Adrenal gland (tissue), 12 donors: ENCODE measurements around the gene ZNF618. TPM values are rescaled to one million over a fixed set of nuclear protein-coding genes. Genes with fewer than 3 reads are reported as not detected.

Experiments used
- DNase-seq, 7 donors: peaks; one replicate each; pipeline ENCODE4 v3.0.0-alpha.2; 2019 to 2020
- H3K27ac ChIP-seq, 5 donors: fragments of 200-600 bp; sonication (generic) in 4 of 5; 1 replicate in 3 of 5; 2 replicates in 2 of 5; pipeline versions ENCODE4 v1.5.1 to v1.8.0; 2016 to 2020; ENCODE audit warnings: mild to moderate bottlenecking in 1 of 5
- H3K27me3 ChIP-seq: fragments of 200-600 bp; 2 replicates; pipeline ENCODE4 v1.8.0; 2021
- H3K36me3 ChIP-seq, 2 donors: fragments of 200-600 bp; replicated peaks in 1 of 2; 1 replicate in 1 of 2; 2 replicates in 1 of 2; pipeline versions ENCODE4 v1.5.1 to v1.8.0; 2018 to 2022
- H3K4me1 ChIP-seq, 2 donors: fragments of 200-600 bp; replicated peaks in 1 of 2; 1 replicate in 1 of 2; 2 replicates in 1 of 2; pipeline versions ENCODE4 v1.5.1 to v1.8.0; 2018 to 2021
- H3K4me3 ChIP-seq, 4 donors: fragments of 200-600 bp; sonication (generic) in 3 of 4; one replicate each; pipeline ENCODE4 v1.5.1; 2016 to 2018
- H3K9me3 ChIP-seq, 3 donors: fragments of 200-600 bp; sonication (generic) in 1 of 3; replicated peaks in 1 of 3; 1 replicate in 2 of 3; 2 replicates in 1 of 3; pipeline versions ENCODE4 v1.5.1 to v1.8.0; 2016 to 2021
- POLR2A ChIP-seq, 2 donors: fragments of 450-650 bp; IDR thresholded peaks; one replicate each; pipeline ENCODE4 v1.6.1; 2017; ENCODE audit warnings: antibody characterized with exemption in 2 of 2, mild to moderate bottlenecking in 2 of 2, moderate library complexity in 1 of 2
- WGBS, 4 donors: extraction: QIAGEN DNeasy Blood & Tissue Kit in 2 of 4; methylation state at CpG; one replicate each; pipeline versions ENCODE4 v1.1.5 to v1.1.7; 2013 to 2017; 5-methylcytosine and 5-hydroxymethylcytosine counted together
- intact Hi-C, 2 donors: fragments of 100-400 bp; cut with DNase I; formaldehyde crosslinking; loops; one replicate each; pipeline versions ENCODE4 v1.14.1 to v1.15.0; 2022 to 2023
- polyA plus RNA-seq, 3 donors: library from polyadenylated mRNA; stranded (reverse); fragments of 200-250 nt in 2 of 3; fragments of 350-450 nt in 1 of 3; fragmentation: Illumina TruSeq in 1 of 3; extraction: RNeasy Lipid Tissue Mini Kit (QIAGEN cat#74804) in 1 of 3; gene quantifications; one replicate each; pipeline ENCODE4 v1.2.3, GENCODE V29; 2013 to 2014
- total RNA-seq, 9 donors: library from RNA; depleted of rRNA in 4 of 9; stranded (reverse); fragments of >200 nt in 4 of 9; fragments of 120-200 nt in 1 of 9; fragmentation: NEBNext Ultra II Directional in 1 of 9; extraction: Animal tissue kit (Norgen Biotek cat#: 25700) in 1 of 9; gene quantifications; one replicate each; pipeline versions ENCODE4 v1.1.0 to v1.2.4, GENCODE V29; 2013 to 2023
- TF ChIP-seq, protein P1 (sequence below), 6 experiments: fragments of 450-650 bp in 4 of 6; fragments of 200-600 bp in 2 of 6; sonication (generic) in 1 of 6; IDR thresholded peaks; 1 replicate in 5 of 6; 2 replicates in 1 of 6; pipeline versions ENCODE4 v1.5.1 to v1.8.0; 2016 to 2021; ENCODE audit warnings: antibody characterized with exemption in 6 of 6, mild to moderate bottlenecking in 2 of 6, moderate library complexity in 1 of 6
- donor health status: healthy with polysubstance abuse.
- donor health status: Bipolar disorder and iron deficiency.
- donor health status: DM: yes; HTN: yes; CAD: no.
- donor health status: DM: no; HTN: no; CAD: no.
- donor health status: DM: no; HTN: no; CAD: no.
- donor health status: DM: yes; HTN: yes; CAD: no.

The ZNF618 gene
- total and polyA plus RNA-seq, 12 donors = 4.5 to 21.3 (median 9.9) TPM

DNA sequence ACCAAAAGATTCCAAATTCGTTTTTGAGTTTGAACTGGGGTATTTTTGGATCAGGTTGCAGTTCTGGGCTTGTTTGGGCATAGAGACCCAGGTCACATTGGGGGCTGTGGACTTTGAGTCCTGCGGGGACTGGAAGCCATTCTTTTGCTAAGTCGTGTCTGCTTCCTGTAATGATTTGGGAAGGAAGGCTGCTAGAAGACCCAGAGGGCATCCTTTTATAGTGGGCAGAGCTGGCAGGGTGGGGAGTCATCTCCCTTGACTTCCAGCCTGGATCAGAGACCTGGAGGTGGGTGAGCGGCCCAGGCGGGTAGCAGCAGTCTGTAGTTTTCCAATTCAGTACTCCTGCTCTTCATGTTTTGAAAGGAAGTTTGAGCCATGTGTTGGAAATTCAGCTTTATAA lies 11.3 kb downstream of the ZNF618 start:
- H3K36me3 ChIP-seq = no peaks in the 10 kb centered on the region
- no peak for DNase-seq
- intact Hi-C loops = no loop called here
- peaks cover 22 to 47% of the 10 kb centered on the region in 2 donors for H3K4me1 ChIP-seq
- no peak overlapping the region for H3K4me3 ChIP-seq
- H3K27me3 ChIP-seq = no peaks in the 10 kb centered on the region
- H3K27ac ChIP-seq = peak overlapping the region in 2 of 5 donors; percentile 52 to 60
- no peak for TF ChIP-seq POLR2A (IDR thresholded peaks at IDR 0.05)
- TF ChIP-seq, protein P1, sequence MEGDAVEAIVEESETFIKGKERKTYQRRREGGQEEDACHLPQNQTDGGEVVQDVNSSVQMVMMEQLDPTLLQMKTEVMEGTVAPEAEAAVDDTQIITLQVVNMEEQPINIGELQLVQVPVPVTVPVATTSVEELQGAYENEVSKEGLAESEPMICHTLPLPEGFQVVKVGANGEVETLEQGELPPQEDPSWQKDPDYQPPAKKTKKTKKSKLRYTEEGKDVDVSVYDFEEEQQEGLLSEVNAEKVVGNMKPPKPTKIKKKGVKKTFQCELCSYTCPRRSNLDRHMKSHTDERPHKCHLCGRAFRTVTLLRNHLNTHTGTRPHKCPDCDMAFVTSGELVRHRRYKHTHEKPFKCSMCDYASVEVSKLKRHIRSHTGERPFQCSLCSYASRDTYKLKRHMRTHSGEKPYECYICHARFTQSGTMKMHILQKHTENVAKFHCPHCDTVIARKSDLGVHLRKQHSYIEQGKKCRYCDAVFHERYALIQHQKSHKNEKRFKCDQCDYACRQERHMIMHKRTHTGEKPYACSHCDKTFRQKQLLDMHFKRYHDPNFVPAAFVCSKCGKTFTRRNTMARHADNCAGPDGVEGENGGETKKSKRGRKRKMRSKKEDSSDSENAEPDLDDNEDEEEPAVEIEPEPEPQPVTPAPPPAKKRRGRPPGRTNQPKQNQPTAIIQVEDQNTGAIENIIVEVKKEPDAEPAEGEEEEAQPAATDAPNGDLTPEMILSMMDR (IDR thresholded peaks at IDR 0.05) = no peak
- peaks cover 0 to 7% (median 0%) of the 10 kb centered on the region in 3 donors for H3K9me3 ChIP-seq
- 69 to 76% (median 70%) methylated on average over 5 of the region's 5 CpGs for WGBS, 4 donors

DNA sequence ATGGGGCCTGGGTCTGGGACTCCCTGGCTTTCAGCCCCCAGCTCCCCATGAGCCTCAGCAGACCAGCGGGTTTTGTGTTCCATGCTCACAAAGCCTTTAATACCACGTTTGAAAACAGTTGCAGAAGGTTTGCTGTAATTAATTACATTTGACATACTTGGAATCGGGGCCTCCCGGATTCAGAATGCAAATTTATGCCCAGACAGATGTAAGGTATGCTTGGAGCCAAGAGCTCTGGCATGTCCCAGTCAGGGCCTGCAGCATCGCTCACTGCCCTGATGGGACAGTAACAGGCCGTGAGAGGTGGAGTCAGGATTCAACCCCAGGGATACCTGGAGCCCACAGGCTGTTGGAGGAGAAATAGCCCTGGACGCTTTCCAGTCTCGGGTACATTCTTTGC lies 12.2 kb downstream of the ZNF618 start:
- H3K36me3 ChIP-seq = no peaks in the 10 kb centered on the region
- intact Hi-C loops = no loop called here
- peaks cover 0 to 7% (median 0%) of the 10 kb centered on the region in 3 donors for H3K9me3 ChIP-seq
- TF ChIP-seq, protein P1 (IDR thresholded peaks at IDR 0.05) = no peak
- no peak for TF ChIP-seq POLR2A (IDR thresholded peaks at IDR 0.05)
- H3K4me1 ChIP-seq = peaks cover 22 to 47% of the 10 kb centered on the region in 2 donors
- H3K27me3 ChIP-seq = no peaks in the 10 kb centered on the region
- DNase-seq = peak in 1 of 7 donors; percentile 40
- H3K4me3 ChIP-seq = no peak overlapping the region
- peak overlapping the region in 2 of 5 donors; percentile 27 to 34 for H3K27ac ChIP-seq
- 65 to 75% (median 66%) methylated on average over 8 of the region's 8 CpGs for WGBS, 4 donors

DNA sequence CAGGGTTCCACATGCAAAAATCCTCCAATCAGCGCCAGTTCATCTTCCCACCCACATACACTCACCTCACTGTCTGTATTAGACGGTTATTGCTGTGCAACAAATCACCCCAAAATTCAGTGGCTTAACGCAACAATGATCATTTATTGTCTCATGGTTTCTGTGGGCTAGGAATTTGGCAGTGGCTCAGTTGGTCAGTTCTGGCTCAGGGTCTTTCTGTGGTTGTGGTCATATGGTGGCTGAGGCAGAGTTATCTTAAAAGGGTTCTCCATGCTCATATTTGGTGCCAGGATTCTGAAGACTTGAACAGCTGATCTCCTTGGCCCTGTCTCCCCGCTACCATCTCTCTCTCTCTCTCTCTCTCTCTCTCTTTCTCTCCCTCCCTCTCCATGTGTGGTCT lies 12.9 kb downstream of the ZNF618 start:
- no peaks in the 10 kb centered on the region for H3K27me3 ChIP-seq
- DNase-seq = no peak
- 93 to 98% (median 97%) methylated on average over 3 to 4 of the region's 4 CpGs for WGBS, 4 donors
- H3K4me3 ChIP-seq = no peak overlapping the region
- H3K27ac ChIP-seq = no peak overlapping the region
- peaks cover 22 to 47% of the 10 kb centered on the region in 2 donors for H3K4me1 ChIP-seq
- H3K9me3 ChIP-seq = peaks cover 0 to 7% (median 0%) of the 10 kb centered on the region in 3 donors
- H3K36me3 ChIP-seq = no peaks in the 10 kb centered on the region
- intact Hi-C loops = no loop called here
- no peak for TF ChIP-seq POLR2A (IDR thresholded peaks at IDR 0.05)
- TF ChIP-seq, protein P1 (IDR thresholded peaks at IDR 0.05) = no peak

DNA sequence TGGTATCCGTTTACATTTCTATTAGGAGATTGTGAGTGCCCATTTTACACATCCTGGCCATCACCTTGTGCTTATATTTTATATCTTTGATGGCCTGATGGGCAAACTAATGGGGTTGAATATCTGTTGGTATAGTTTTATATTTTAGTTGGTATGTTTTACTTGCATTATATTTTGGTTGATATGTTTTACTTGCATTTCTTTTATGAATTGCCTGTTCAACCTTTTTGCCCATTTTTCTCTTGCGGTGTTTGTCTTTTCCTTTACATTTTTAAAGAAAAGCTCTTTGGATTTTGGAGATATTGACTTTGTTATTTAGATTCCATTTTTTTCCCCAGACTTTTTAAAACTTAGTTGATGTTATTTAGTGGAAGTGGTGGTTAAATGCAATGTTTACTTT lies 14.6 kb downstream of the ZNF618 start:
- DNase-seq = no peak
- 93 to 99% (median 96%) methylated on average over 2 of the region's 2 CpGs for WGBS, 4 donors
- Histone ChIP-seq H3K4me1 (peaks cover 22 to 30% of the 10 kb centered on the region in 2 donors), H3K4me3 (no peak overlapping the region), H3K27me3 (no peaks in the 10 kb centered on the region), H3K9me3 (peaks cover 0 to 7% (median 0%) of the 10 kb centered on the region in 3 donors), H3K36me3 (no peaks in the 10 kb centered on the region), H3K27ac (no peak overlapping the region)
- intact Hi-C loops = no loop called here
- TF ChIP-seq, protein P1 (IDR thresholded peaks at IDR 0.05) = no peak
- no peak for TF ChIP-seq POLR2A (IDR thresholded peaks at IDR 0.05)
